AG08396 (cell line): Measurements from ENCODE around the gene PDE8B.

Experiments
- DNase-seq: peaks from one replicate; pipeline ENCODE4 v3.0.0; 2012; ENCODE audit warnings: low spot score, mixed read lengths

Gene PDE8B

DNA sequence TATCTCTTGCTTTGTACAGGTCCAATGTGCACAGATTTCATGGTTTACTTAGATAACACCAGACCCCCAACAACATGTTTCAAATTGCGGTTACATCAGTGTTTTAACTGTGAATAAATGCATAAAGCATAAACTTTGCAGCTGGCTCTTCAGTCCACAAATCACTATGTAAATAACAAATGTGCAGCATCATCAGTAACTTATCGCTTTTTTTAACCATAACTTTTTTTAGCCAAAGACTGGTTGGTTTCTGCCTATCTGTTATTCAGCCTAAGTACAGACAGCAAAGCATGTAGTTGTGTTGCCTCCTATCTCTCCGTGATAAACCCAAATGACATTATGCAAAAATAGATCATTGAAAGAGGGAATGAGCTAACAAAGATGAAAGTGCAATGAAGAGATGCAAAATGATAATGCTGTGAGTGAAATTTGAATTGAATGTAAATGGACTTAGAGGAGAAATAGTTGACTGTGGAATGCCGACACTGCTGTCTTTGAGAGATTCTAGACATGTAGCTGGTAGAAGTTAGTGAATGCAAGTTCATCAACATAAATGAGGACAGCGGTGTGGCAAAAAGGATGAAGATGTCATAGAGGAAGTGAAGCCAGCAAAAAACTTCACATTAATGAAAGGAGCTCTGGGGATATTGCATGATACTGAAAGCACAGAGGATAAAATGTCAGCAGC is 108.8 kb downstream of the PDE8B start:
- no peak for DNase-seq

DNA sequence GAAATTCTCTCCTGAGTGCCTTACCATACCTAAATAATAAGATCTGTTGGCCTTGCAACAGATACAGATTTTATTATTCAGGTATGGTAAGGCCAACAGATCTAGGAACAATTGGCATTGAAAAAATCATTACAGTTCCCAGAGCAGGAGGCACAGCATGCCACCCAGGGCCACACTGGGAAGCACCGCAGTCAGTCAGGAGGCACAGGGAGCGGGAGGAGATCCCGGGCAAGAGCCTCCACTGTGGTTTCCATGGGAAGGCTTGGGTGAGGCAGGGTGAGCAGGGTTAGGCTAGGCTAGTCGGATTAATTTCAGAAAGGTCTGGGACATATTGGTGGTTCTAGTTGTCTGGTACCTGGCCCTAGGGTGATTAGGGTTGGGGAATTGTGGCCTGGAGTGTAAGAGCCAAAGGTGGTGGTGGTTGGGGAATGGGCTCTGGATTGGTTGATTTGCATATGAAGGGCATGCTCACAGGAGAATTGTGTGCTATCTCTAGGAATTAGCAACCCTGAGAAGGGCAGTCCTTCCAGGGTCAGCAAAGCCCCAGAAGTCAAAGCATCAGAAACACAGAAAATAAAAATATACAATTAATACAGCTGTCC is 111.4 kb downstream of the PDE8B start:
- DNase-seq, result no peak

DNA sequence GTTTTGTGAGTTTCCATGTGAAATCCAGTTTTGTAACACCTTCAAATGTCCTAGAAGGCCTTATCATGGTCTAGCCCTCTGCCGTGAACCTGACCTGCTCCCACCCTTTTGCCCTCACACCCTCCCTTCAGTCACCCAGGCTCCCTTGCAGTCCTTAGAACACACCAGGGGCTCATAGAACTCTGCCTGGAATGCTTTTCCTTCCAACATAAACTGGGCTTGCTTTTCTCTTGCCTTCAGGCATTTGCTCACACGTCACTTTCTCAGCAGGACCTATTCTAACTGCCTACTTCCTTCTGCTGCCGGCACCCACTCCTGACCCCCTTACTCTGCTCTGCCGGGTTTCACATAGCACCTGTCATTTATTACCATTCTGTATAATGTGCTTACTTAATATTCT is 111.9 kb downstream of the PDE8B start:
- DNase-seq, result no peak

DNA sequence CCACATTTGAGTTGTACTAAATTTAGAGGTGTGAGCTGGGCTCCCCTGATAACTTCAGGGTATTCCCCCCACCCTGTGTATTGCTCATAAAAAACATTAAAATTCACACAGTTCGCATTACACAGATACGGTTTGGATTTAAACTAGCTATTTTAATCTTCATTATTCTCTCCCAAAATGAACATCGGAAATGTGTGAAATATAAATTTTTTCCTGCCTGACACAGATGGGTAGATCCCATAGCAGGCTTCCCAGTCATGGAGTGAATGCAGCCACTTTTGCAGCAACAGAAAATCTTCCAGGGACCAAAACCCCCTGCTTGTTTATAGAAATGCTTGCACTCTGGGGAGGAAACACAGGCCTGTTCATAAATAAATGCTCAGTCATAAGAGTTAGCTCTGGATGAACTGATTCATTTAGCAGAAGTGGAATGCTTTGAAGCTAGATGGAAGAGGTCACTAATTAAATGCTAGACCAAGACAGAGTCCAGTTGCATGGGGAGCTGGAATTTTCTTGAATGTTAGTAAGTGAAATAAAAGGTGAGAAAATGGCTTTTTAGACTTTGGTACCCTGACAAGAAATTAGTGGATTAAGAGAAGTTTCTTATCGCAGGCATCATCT is 115.6 kb downstream of the PDE8B start:
- no peak for DNase-seq

DNA sequence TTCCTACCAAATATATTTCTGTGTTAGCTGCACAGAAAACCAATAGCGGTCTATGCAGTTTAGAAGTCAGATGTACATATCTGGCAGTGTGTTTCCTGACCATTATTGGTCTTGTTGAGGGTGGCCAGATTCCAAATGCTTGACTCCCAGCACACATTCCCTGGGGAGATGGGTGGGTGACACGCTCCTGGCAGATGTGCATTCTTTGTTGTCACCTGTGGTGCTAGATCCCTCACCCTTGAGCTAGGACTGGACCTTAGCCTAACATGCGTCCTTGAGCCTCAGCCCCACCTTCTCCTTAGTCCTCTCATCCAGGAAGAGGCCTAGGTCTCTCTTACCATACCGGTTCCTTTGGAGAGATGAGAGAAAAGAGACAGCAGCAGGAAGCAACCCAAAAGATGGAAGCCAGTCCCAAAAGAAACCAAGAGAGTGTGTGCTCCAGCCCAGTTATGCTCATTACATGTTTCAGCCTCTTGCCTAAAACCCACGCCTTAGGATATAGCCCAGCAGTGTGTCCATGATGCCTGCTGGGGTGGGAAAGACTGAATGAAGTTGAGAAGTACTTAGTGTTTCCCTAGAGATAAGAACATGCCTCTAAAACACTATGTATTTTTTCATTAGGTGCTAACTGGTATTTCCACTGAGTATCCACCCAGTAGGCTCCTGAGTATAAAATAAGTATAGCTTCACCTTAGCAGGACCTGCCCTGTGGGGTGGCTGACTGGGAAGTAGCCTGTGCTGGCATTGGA is 116.7 kb downstream of the PDE8B start:
- DNase-seq, result no peak

DNA sequence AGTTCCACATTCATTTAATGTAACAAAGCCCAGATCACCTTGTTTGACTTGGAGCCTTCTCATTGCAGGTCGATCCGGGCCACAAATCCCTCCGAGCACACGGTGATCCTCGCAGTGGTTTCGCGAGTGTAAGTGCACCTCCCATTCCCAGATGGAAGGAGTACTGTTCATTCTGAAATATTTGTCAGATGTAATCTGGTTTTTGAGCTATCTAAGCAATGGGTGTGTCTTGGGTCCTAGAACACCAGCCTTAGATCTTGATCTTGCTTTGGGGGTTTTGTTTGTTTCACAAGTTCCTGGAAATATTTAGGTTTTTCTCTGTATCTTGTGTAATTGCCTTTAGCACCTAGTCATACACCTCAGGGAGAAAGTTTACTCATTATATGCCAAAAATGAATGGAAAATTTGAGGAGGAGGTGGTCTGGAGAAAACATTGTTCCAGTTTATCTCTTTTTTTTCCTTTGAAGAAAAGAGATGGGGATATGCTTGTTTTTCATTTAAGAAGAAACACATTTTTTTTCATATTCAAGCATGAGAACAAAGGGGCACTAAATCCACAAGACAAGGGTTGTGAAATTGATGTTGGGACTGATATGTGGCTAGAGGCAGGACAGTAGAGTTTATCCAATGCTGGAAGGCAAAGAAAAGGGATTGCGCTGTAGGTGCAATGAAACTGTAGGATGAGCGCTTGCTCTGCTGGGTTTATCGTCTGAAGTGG is 118.6 kb downstream of the PDE8B start:
- DNase-seq, result no peak

DNA sequence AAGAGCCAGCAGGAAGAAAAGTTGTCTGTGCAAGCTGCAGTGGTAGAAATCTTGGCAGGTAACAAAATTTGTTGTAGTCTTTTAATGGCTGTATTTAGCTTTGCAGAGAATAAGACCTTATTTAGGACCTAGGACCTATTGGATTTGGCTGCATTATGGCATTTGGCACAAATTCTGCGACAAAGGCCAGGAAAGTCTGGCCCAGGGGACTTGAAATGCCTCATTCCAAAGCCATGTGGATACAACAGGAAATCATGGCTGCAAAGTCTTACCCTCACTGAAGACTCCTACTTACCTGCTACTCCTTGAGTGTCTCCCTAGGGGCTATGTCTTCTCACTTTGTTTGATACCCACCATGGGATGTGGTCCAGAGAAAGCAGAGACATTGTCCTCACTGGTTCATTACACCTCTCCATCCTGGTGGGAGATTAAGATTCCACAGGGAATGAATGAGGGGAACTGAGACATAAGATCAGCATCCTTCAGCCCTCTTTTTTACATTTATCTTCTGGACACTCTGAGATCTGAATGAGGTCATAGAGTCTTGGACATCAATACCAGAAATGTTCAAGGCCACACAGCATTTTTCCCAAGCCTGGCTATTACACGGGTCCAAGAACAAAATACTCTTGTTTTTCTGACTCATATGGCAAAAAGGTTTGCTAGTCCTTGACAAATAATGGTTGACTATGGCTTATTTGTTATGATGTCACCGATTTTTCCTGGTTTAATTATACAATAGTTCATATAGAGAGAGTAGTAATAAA is 119.4 kb downstream of the PDE8B start:
- no peak for DNase-seq

DNA sequence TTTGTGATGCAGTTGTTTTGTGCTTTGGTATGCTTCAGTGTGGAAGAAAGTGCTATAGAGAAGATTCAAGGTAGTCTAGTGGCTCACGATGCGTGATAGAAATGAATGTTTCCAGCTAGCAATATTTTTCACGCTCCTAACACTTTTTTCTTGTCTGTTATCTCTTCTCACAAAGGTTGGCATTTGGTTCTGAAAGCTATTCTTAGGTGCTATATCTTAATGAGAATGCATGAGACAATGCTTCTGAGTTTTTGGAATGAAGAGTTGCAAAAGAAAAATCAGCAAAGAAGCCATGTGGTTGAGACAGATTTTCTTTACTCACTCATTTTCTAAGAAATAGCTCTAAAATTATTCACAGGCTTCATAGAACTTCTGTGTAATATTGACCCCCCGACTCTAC is 122.6 kb downstream of the PDE8B start:
- DNase-seq, result no peak

DNA sequence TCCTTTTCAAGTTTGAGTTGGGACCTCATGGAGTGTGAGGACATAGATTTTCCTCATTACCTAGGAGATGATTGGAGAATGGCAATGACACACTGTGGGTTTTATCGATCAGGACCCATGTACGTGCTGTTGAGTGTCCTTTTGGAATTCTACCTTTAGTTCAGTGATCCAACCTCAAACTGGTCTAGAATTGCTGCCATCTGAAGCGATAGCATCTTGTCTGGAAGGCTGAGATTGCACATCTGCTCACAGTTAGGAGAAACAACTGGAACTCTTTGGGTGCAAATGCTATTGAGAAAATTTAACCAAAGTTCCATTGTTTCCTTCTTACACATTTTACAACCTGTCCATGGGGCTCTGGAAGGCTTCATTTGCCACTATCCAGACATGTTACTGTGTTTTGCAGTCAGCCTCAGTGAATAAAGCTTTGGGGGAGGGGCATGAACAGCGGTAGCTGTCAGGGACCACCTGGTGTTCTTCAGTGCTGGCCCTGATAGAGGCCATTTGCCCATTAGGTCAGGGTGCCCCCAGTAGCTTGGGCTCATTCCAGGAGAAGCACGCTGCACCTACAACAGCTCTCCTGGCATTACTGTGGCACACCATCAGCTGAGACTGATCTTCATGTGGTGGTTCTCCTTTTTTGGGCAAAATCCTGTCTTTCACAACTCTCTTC is 123.1 kb downstream of the PDE8B start:
- no peak for DNase-seq

DNA sequence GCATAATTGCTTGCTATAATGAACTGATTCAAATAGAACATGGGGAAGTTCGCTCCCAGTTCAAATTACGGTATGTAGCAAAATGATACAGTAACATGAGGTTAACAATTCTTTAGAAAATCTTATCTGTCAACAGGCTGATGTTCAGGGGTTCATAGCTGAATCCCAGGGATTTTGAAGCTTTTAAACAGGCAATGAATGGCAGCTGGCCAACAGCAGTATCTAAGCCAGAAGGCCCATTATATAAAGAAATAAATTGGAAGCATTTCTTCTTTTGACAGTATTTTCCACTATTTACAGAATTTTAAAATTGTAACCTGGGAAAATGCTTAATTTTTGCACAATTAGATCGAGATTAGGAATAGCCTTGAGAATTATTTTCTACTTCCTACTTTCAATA is 126.8 kb downstream of the PDE8B start:
- no peak for DNase-seq

DNA sequence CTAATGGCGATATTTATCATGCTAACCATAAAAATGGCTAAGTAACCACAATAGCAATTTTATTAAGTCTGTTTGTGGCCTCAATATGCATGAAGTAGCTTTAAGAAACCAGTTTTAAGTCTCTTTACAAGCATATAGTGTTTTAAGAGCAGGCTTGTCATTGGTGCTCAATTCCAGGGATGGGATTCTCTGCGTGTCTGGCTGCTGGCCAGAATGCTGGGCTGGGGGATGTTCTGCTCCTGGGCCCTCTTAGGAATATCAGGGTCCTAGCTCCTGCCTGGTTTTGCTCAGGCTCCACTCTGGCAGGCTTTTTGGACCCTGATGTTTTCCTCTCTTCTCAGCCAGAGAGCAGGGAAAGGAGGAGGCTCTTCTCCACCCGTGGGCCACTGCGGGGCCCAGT is 127.2 kb downstream of the PDE8B start:
- DNase-seq, result no peak

DNA sequence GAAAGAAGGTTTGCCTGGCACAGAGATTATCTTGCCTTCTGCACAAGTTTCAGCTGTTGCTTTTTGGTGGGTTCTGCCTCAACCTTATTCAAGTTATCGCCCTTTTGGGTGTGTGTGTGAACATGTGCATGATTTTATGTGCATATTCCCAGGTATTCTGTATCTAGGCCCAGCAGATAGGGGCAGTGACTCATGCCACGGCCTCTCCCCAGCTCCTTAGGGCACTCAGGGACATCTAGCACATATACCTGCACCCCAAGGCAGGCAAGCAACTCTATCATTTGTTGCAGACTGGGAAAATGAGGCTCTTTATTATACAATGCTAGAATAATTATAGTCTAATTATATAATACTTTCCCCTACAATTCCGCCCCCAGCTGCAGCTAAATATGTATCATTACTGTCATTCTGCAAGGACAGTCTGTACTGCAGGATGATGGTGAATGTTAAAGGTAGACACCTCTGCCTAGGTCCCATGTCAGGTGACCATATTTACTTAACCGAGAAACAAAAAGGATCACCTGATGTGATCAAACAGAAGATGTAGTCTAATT is 128.9 kb downstream of the PDE8B start:
- DNase-seq, result no peak

DNA sequence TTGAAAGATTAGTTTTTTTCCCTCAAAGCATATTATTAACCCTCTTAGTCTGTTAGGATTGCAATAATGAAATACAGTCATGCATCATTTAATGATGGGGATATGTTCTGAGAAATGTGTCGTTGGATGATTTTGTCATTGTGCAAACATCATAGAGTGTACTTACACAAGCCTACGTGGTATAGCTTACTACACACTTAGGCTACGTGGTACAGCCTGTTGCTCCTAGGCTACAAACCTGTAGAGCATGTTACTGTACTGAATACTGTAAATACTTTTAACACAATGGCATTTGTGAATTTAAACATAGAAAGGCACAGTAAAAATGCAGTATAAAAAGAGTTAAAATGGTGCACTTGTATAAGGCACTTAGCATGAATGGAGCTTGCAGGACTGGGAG is 132.7 kb downstream of the PDE8B start:
- DNase-seq, result no peak

DNA sequence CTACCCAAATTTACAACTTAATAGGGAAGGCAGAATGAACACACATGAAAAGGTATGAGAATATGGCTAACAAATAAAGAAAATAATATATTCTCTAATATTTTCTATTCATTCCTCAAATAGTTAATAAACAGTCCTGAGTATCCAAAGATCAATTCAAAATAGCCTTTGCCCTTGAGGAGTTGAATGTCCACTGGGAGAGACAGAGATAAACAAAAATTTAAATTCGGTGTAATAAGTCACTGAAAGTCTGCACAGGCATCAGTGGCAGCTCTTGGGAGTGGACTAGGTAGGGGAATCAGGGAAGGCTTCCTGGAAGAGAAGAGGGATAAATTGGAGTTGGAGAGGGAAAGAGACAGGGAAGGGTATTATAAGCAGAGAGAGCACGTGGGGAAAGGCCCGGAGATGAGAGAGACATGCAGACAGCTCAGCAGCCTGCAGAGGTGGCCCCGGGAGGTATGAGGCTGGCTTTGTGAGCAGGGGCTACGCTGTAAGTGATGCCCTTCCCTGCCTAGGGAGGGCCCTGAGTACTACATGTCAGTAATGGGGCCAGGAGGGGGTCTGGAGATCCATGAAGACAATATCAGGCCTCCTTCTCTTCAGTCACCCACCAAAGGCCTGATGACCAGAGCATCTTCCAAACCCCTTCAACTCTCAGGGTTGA is 137.1 kb downstream of the PDE8B start:
- no peak for DNase-seq

DNA sequence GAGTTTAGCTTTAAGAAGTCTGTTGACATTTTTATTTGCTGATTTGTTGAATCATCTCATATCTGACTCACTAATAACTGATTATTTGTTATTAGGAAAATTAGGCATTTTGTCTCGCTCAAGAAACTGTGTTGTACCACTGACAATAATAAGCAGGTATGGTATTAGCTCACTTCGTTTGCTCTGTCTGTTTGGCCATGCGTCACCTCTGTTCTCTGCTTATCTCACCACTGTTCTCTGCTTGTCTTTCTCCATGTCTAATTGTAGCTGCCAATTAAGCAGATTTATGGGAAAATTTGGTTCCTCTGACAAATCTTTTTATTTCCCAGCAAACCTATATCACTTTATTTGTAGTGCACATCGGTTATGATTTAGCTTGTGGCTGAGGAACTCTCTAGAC is 142.8 kb downstream of the PDE8B start:
- no peak for DNase-seq

DNA sequence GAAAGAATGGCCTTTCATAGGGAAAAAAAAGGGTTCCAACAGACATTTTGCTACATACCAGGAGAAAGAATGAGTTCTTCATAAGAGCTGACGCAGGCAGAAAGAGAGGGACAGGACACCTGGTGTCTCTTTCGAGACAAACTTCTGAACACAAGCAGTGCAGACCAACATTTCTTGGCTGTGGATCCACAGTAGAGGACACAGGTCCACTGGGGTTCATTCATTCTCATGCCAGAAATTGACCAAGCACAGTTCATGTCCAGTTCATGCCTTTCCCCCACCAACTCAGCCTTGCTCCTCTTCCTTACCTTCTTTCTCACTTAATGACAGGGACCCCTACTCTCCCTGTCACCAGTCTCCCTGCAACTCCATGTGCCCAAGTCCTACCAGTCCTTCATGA is 144.0 kb downstream of the PDE8B start:
- no peak for DNase-seq

DNA sequence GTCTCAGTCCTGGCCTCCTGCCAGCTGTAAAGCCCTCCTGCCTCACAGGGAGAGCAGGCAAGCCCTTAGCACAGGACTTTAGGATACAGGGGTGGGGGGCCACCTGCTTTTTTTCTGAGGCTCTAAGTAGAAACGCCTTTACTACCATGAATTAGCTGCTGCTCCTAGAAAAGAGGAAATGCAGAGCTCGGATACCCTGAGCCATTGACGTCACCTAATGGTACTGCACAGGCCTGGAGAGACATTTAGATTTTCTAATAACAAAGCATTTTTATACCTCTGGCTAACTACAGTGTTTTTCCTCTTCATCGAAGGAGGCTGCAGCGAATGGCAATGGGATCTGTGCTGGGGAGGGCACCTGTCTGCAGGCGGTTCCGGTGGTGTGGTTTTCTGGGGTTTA is 144.6 kb downstream of the PDE8B start:
- no peak for DNase-seq

DNA sequence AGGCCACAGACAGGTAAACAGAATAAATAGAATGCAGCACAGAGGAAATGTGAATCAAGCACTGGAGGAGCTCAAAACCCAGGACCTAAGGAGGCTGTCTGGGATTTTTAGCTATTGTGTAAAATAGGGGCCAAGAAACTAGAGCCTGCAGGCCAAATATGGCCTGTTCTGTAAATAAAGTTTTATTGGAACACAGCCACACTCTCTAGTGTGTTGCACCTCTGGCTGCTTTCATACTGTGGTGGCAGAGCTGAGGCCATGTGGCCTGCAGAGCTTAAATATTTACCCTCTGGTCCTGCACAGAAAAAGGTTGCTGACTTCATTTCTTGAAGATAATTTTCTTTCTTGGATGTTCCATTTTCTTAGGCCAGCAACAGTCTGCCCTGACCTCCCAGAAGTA is 145.3 kb downstream of the PDE8B start:
- DNase-seq, result no peak

DNA sequence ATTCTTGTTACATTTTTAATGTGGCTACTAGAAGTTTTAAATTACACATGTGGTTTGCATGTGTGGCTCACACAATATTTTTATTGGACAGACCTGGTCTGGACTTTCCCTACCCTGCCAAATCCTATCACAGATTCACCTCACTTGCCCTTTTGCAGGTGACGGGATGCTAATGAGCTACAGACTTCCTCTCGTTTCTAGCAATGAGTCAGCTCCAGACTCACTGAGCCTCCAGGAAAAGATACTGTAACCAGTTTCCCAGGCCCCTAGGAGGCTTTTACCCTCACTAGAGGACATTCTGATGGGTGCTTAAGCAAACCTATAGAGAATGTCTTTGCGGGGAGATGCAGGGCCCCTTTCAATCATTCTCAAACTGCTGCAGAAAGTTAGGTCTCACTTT is 146.3 kb downstream of the PDE8B start:
- no peak for DNase-seq
